HG03571 (cell line): Measurements from ENCODE around the gene CCNG1.
"Not testable (repeated sequence)": the region's sequence is repeated elsewhere in the genome, so short reads cannot be mapped to it uniquely, and the experiment has no call there.

ENCODE experiments used
- ATAC-seq: cut with Tn5 transposase; IDR thresholded peaks from one replicate; pipeline ENCODE4 v1.9.1; 2021; ENCODE audit not compliant: unreplicated experiment

CCNG1 gene

DNA sequence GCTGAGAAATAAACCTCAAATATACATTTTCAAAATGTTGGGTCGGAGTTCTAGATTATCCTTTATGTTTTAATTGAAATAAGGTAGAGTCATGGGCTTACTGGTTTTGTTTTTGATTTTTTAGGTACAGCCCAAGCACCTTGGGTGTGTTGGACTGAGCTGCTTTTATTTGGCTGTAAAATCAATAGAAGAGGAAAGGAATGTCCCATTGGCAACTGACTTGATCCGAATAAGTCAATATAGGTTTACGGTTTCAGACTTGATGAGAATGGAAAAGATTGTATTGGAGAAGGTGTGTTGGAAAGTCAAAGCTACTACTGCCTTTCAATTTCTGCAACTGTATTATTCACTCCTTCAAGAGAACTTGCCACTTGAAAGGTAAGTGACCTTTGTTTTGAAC is 3.6 kb downstream of the CCNG1 start:
- no peak for ATAC-seq

DNA sequence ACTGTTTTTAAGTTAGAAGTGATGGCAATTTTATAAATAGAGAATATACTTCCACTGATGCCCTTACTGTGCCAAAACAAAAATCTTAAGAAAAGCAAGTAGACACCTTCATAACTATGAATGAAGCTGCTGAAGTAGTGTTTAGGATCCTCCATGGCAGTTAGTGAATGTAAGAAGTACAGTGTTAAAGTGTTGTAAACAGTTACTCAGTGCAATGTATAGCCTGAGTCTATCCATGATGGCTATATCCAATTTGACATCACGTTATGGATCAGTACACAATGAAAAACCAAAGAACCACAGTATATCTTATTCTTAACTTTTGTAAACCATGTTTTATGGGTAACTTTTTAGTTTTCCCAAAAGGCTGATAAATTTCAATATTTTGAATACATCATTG is 7.1 kb downstream of the CCNG1 start:
- ATAC-seq: no peak

DNA sequence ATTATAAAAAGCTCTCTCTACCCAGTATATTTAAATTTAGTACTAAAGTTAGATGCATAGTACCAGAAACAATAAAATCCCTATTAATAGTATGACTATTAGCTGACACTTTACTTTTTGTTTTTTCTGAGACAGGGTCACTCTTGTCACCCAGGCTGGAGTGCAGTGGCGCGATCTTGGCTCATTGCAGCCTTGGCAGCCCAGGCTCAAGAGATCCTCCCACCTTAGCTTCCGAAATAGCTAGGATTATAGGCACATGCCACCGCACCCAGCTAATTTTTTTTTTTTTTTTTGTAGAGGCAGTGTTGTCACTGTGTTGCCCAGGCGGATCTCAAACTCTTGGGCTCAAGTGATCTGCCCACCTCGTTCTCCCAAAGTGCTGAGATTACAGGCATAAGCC is 8.0 kb downstream of the CCNG1 start:
- ATAC-seq: no peak

DNA sequence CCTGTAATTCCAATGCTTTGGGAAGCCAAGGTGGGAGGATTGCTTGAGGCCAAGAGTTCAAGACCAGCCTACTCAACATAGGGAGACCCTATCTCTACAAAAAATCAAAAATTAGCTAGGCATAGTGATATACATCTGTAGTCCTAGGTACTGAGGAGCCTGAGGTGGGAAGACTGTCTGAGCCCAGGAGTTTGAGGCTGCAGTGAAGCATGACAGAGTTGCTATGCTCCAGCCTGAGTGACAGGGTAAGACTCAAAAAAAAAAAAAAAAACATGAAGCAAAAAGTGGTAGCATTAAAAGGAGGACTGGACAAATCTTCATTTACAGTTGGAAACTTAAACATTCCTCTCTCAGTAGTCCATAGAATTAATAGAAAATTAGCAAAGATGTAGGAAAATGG is 9.8 kb downstream of the CCNG1 start:
- no peak for ATAC-seq

DNA sequence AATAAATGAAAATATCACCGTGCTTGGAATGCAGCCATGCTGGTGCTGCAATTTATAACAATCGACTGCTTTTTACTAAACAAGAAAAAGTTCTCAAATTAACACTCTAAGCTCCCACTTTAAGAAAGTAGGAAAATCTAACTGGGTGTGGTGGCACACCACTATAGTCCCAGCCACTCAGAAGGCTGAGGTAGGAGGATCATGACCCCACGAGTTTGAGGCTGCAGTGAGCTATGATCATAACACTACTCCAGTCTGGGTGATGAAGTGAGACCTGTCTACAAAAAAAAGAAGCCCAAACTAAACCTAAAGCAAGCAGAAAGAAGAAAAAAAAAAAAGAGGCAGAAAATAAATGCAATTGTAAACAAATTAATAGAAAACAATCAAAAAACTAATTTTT is 10.5 kb downstream of the CCNG1 start:
- ATAC-seq: no peak

DNA sequence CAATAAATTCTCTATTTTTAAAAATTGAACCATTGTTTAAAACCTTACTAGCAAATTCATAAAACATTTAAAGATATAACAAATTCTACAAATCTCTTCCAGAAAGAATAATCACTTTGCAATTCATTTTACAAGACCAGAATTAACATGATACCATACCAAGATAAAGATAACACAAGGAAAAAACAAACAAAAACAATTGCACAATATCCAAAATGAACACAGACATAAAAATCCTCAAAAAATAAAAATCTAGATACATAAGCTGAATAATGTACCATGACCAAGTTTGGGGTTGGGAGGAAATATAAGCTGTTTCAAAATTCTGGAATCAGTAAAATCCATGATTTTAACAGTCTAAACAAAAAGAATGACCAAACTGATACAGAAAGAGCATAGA is 11.1 kb downstream of the CCNG1 start:
- ATAC-seq: no peak

DNA sequence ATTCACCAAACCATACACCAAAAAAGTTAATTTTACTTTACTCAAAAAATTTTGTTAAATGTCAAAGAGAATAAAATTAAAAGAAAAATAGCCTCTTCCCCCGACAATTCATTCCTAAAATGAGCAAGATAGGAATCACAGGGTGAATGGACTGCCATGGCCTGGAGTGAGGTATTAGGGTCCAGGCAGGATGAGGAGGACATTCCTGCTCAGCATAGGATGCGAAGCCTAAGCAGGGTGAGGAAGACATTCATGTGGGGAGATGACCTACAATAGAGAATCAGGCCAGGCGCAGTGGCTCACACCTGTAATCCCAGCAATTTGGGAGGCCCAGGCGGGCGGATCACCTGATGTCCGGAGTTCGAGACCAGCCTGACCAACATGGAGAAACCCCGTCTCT is 14.1 kb downstream of the CCNG1 start:
- no peak for ATAC-seq

DNA sequence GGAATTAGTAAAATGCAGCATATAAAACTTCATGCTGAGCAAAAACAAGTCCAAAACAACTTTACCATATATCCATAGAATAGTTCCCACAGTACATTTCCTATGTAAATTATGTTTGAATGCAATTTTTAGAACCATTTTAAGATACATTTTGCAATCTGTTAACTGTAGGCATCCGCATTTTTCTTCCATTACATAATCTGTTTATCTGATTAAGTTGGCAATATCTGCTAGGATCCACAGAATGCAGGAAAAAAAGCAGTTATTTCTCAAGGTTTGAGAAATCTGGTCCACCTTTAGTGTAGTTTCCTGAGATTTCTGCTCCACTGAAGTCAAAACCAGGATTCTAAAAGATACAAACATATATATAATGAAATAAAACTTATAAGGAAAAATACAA is 16.3 kb downstream of the CCNG1 start:
- ATAC-seq: no peak

DNA sequence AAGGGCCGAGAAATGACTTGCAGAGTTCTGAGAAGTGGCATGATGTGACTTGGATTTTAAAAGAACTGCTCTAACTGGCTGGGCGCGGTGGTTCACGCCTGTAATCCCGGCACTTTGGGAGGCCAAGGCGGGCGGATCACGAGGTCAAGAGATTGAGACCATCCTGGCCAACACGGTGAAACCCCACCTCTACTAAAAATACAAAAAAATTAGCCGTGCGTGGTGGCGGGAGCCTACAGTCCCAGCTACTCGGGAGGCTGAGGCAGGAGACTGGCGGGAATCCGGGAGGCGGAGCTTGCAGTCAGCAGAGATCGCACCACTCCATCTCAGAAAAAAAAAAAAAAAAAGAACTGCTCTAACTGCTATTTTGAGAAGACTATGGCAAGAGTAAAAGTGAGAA is 18.0 kb downstream of the CCNG1 start:
- not testable (repeated sequence) for ATAC-seq

DNA sequence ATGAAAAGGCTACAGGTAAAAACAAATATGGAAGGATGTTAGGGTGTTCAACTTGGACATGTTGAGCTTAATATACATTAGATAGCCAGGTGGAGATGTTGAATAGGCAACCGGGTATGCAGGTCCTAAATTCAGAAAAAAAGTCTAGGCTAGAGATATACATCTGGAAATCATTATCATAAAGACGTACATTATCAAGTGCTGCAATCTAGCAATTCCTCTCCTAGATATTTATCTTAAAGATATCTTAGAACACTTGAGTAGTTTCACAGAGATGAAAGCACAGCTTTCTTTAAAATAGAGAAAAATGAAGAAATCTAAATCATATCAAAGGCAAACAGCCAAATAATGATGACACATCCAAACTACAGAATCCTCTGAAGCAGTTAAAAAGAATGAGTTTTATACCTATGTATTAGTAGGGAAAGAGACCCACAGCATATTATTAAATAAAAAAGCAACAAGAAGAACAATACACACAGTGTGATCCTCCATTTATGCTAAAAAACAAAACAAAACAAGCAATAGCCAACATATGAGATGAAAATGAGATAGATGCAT is 18.7 kb downstream of the CCNG1 start:
- ATAC-seq: no peak

DNA sequence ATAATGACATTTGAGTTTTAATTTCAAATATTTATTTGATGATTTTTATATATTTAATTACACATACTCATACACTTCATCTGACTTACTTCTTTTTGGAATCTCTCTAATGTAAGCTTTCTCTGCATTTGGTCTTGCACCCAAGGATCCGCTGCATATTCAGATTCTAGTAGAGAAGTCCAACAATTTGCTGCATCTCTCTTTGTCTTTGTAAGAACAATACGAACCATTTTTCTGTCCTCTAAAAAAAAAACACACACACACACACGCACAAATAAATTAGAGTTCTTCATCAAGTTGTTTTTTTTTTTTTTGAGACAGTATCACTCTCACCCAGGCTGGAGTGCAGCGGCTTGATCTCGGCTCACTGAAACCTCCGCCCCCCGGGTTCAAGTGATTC is 19.4 kb downstream of the CCNG1 start:
- ATAC-seq: no peak

DNA sequence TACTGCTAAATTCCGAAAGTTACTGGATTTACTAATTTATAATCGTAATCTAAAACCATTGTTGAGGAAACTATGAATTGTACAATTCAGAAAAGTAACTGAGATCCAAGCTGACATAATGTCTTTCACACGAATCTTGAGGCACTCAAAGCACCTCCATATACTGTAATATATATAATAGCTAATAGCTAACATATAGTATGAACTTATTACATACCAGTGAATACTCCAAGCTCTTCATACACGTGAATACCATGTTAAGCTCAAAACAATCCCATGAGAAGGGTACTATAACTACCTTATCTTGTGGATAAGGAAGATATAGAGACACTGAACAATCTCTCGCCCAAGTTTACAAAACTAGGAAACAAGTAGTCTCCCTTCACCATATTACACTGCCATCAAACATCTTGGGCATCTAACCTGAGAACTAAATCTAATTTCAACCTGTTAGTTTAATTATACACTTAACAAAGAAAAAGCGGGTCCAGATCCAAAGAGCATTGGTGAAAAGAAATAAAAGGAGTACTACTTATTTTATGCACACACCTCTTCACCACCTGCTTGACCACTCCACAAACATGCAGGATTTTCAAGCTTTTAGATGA is 21.5 kb downstream of the CCNG1 start:
- ATAC-seq: no peak

DNA sequence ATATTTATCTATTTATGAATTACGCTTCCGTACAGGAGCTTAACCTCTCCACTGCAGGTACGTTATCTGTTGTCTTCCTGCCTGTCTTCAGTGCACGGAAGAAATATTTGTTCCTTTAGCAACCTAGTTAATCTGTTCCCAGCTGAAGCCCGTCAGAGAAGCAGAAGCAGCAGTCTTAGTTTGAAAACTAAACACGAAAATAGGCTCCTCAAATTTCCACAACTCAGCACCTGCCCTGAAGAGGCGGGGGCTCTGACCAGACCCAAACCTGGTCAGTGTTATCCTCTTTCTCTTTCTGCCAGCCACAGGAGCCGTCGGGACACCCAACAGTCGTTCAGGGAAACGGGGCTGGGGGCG is 22.0 kb downstream of the CCNG1 start:
- peak; percentile 1 for ATAC-seq

DNA sequence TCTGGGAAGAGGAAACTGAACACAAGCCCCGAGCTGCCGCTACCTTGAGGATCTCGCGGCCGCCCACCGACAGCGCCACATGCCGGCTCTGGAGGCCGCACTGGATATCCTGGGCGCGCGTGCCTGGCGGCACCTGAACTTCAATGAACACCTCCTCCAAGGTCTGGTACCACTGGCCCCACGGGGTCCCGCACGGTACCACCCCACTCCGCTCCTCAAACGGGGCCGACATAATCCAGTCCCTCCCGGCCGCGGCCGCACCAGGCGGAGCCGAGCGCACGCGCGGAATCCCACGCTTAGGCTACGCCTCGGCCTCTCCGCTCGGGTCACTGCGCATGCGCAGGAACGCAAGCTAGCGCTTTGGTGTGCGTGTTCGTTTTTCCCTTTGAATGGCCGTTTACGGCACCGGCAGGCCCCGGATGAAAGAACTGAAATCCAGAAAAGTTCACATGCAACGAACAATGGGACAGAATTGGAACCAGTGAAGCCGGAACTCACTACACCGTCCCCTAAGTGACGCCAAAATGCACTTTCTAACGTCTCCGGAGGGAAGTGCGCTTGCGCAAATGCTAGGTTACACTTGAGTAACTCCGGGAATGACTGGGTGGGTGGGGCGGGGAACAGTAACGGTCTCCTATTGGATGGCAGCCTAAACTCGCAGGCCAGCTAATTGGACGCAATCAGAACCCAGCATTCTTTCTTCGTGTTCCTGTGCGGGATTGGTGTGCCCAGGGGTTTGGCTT is 22.6 kb downstream of the CCNG1 start, which contains the start of gene NUDCD2:
TSS of gene NUDCD2 (minus strand) at position 284 of the 743 bp plus-strand sequence. CDS start at position 232, 52 bp downstream.
- peak; percentile 84 for ATAC-seq

DNA sequence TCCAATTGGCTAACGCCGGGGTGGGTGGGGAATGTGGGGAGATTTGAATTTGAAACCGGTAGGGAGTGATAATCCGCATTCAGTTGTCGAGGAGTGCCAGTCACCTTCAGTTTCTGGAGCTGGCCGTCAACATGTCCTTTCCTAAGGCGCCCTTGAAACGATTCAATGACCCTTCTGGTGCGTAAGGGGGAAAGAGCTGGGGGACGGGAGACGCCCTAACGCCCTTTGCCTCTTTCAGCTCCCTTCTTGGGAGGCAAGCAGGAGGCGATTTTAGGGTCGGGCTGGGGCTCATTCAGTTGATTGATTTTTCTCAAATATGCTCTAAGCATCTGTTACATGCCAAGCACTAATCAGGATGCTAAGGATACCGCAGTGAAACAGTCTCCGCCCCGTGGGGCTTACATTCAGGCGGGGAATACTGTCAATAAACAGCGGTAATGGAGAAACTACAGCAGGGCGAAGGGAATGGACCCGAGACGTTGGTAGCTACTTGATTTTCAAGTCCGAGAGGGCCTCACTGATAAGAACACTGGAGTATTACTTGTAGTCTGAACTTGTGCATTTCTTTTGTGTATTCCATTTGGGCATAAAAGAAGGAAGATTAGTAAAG is 23.3 kb downstream of the CCNG1 start, which contains the start of gene HMMR:
TSS of gene HMMR (plus strand) at position 71 of the 610 bp plus-strand sequence. CDS start at position 132, 61 bp downstream.
- no peak for ATAC-seq

DNA sequence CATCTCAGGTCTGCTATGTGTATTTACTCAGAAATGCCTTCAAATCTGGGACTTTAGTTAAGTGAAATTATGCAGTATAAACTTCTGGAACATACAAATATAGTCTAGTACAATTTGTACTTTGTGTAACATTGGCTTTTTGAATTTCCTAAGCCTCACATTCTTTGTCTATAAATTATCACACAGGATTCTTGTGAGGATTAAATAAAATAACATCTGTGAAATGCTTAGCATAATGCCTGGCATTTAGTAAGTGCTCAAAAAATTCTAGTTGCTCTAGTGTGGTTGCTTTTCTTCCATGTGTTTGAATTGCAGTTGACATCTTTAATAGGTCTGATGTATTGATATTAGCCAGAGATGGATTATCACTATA is 25.7 kb downstream of the CCNG1 start:
- ATAC-seq: no peak

DNA sequence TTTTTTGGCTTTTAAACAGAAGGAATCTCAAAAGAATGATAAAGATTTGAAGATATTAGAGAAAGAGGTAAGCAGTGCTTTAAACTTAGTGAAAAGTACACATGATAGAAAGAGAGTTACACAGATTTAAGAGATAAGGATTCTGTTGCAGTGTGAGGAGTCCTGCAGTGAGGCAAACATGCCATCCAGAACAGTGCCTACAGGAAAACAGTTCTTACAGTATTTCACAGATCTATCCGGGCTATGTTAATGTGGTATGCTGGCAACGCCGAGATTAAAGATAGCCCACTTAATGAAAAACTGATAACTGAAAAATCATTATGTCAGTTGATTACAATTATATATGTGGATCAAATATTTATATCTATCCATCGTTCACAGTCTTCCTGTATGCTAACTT is 30.3 kb downstream of the CCNG1 start:
- ATAC-seq: no peak

DNA sequence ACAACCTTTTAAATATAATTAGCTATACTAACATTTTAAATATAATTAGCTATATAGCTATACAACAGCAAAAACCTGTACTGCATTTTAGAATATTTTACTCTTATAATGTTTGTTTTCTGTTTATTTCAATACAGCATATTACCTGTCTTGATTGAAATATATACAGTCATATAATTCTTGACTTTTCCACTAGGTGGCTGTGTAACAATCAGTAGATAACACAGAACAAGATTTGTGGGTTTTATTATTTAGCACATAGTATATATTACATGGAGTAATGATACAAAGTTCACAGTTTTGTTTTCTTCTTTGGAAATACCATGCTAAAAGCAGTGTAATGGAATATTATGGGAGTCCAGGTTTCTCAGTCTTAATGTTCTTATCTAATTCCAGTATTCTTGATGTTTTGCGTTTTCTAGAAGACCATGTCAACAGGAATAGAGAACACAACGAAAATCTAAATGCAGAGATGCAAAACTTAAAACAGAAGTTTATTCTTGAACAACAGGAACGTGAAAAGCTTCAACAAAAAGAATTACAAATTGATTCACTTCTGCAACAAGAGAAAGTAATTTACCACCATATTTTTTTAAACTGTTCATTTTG is 36.3 kb downstream of the CCNG1 start:
- ATAC-seq: peak; percentile 84

DNA sequence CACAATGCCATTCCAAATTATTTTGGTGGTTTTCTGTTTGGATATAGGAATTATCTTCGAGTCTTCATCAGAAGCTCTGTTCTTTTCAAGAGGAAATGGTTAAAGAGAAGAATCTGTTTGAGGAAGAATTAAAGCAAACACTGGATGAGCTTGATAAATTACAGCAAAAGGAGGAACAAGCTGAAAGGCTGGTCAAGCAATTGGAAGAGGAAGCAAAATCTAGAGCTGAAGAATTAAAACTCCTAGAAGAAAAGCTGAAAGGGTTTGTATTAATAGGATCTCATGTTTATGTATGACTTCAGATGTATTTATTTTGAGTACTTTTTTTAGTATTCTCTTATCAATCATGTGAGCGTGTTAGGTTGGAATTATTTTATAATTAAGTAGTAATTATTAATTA is 38.0 kb downstream of the CCNG1 start:
- ATAC-seq: no peak

DNA sequence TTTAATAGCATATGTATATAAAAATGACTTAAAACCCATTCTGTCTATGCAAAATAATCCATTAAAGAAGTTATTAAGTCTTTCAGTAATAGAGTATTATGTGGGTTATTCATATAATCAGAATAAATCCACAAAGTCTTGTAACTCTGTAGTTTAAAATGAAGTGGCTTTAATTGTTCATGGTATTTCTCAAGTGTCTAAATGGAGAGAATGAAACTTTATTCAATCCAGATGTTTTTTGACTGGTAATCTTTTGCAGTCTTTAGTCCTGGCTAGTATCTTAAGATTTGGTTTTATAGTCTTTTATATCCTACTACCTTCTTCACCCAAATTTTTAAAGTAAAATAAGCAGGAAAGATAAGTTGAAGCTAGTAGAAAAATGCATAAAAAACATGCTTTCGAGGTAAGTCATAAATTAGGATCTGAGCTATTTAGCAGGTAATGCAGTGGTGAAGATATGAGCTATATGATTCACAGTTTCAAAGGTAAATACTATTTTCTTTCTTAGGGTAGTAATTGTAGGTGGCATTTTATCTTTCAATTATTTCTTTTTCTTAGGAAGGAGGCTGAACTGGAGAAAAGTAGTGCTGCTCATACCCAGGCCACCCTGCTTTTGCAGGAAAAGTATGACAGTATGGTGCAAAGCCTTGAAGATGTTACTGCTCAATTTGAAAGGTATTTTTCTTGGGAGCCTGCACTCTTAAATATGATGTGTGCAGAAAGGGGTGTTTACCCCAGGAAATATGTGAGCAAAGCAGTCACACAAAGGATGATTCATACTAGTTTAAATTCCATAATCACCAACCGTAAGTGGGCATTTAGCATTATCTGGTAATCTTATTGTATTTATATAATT is 41.0 kb downstream of the CCNG1 start:
- no peak for ATAC-seq

DNA sequence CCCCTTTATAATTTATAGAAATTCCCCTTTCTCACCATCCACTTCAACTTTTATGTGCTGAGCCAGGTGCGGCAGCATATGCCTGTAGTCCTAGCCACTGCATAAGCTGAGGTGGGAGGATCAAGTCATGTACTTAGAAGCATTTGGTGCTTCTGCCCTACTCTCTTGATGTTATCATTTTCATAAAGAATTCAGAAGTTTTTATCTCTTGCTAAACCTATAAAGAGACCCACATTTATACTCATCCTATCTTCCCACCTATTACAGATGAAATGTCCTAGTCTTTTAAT is 41.5 kb downstream of the CCNG1 start:
- ATAC-seq: no peak
